ENCODE measurements around the gene SPAG8. TPM values are rescaled to one million over a fixed set of nuclear protein-coding genes. Genes with fewer than 3 reads are reported as not detected.

Gene SPAG8
- total RNA-seq, 4 donors from 2014 or later: 0.94 TPM; not detected in 3

DNA sequence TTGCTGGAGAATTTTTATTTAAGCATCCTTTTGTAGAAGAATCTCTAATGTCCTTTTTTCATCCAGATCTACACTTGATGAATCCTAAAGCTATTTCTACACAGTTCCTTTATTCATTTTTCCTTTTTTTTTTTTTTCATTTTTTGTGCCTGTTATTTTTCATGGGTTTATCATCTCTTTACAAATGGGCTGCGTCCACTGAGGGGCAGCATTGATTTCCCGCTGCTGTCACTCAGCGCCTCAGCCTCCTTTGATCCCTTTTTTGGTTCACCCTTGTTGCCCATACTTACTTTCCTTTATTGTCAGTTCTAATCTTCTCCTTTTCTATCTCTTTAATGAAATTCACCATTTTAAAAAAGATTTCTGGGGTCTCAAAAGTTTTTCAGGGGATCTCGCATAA is 52.3 kb downstream of the SPAG8 start:
- H3K4me3 ChIP-seq: no peak overlapping the region
- H3K9me3 ChIP-seq: no peaks in the 10 kb centered on the region
- DNase-seq: no peak
- TF ChIP-seq, protein P1, sequence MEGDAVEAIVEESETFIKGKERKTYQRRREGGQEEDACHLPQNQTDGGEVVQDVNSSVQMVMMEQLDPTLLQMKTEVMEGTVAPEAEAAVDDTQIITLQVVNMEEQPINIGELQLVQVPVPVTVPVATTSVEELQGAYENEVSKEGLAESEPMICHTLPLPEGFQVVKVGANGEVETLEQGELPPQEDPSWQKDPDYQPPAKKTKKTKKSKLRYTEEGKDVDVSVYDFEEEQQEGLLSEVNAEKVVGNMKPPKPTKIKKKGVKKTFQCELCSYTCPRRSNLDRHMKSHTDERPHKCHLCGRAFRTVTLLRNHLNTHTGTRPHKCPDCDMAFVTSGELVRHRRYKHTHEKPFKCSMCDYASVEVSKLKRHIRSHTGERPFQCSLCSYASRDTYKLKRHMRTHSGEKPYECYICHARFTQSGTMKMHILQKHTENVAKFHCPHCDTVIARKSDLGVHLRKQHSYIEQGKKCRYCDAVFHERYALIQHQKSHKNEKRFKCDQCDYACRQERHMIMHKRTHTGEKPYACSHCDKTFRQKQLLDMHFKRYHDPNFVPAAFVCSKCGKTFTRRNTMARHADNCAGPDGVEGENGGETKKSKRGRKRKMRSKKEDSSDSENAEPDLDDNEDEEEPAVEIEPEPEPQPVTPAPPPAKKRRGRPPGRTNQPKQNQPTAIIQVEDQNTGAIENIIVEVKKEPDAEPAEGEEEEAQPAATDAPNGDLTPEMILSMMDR (IDR thresholded peaks at IDR 0.05): no peak
- no peak for TF ChIP-seq POLR2A (IDR thresholded peaks at IDR 0.05)
- no peak overlapping the region for H3K27ac ChIP-seq
- no peaks in the 10 kb centered on the region for H3K27me3 ChIP-seq
- peaks cover 0 to 3% (median 0%) of the 10 kb centered on the region in 3 donors for H3K36me3 ChIP-seq
- peaks cover 0 to 16% (median 9%) of the 10 kb centered on the region in 4 donors for H3K4me1 ChIP-seq

Small RNA genes within 50 kb of the gene (small RNA-seq; reads per million reads assigned to genes)
- 0.29 to 0.57 reads per million in 2 donors for gene HINT2

Other genes starting within 250 kb of the SPAG8 start
- 10 to 100 TPM; 21.5 to 85.1 (median 50.7) TPM for gene TESK1, start 207.0 kb downstream of the SPAG8 start, total RNA-seq
- gene CD72, start 193.8 kb downstream of the SPAG8 start, total RNA-seq: 10 to 100 TPM in 1 of 4 donors, 1 to 10 TPM in 3; 2.3 to 62.7 (median 4.4) TPM
- gene SIT1, start 161.3 kb downstream of the SPAG8 start, total RNA-seq: 1 to 10 TPM in 1 of 4 donors, not detected in 3; 2.4 TPM
- gene RMRP, start 154.2 kb downstream of the SPAG8 start, total RNA-seq: 1,000 to 10,000 TPM in 3 of 4 donors, not detected in 1; 1,673 to 3,824 (median 2,659) TPM
- 10 to 100 TPM; 14.0 to 21.9 (median 20.2) TPM for gene CCDC107, start 154.0 kb downstream of the SPAG8 start, total RNA-seq
- 10 to 100 TPM in 1 of 4 donors, 1 to 10 TPM in 3; 1.9 to 19.8 (median 4.8) TPM for gene ARHGEF39, start 147.1 kb downstream of the SPAG8 start, total RNA-seq
- 1 to 10 TPM; 1.6 to 6.3 (median 5.2) TPM for gene CA9, start 138.3 kb downstream of the SPAG8 start, total RNA-seq
- 100 to 1,000 TPM in 2 of 4 donors, 10 to 100 TPM in 2; 41.2 to 436 (median 122) TPM for gene TPM2, start 122.3 kb downstream of the SPAG8 start, total RNA-seq
- 100 to 1,000 TPM; 129 to 262 (median 188) TPM for gene TLN1, start 80.1 kb downstream of the SPAG8 start, total RNA-seq
- 10 to 100 TPM; 19.8 to 34.3 (median 28.5) TPM for gene CREB3, start 79.6 kb downstream of the SPAG8 start, total RNA-seq
- 100 to 1,000 TPM; 263 to 474 (median 436) TPM for gene GBA2, start 63.0 kb downstream of the SPAG8 start, total RNA-seq
- gene RGP1, start 63.0 kb downstream of the SPAG8 start, total RNA-seq: 10 to 100 TPM; 16.5 to 44.4 (median 38.3) TPM
- not detected for gene MSMP, start 58.0 kb downstream of the SPAG8 start, total RNA-seq
- 10 to 100 TPM in 3 of 4 donors, 1 to 10 TPM in 1; 6.7 to 29.5 (median 21.6) TPM for gene NPR2, start 20.7 kb downstream of the SPAG8 start, total RNA-seq
- 10 to 100 TPM; 19.8 to 40.3 (median 28.7) TPM for gene HINT2, start 2.8 kb upstream of the SPAG8 start, total RNA-seq
- gene FAM221B, start 16.5 kb upstream of the SPAG8 start, total RNA-seq: not detected
- 10 to 100 TPM in 1 of 4 donors, 1 to 10 TPM in 3; 6.0 to 11.6 (median 8.1) TPM for gene TMEM8B, start 17.0 kb upstream of the SPAG8 start, total RNA-seq
- not detected for gene OR13J1, start 58.1 kb upstream of the SPAG8 start, total RNA-seq
- 10 to 100 TPM in 3 of 4 donors, 1 to 10 TPM in 1; 9.1 to 32.6 (median 17.2) TPM for gene HRCT1, start 93.9 kb upstream of the SPAG8 start, total RNA-seq
- 10 to 100 TPM in 1 of 4 donors, under 1 TPM in 1, not detected in 2; 0.88 to 17.3 TPM for gene SPAAR, start 97.2 kb upstream of the SPAG8 start, total RNA-seq
- gene OR2S2, start 145.9 kb upstream of the SPAG8 start, total RNA-seq: not detected
- gene RECK, start 224.7 kb upstream of the SPAG8 start, total RNA-seq: 1 to 10 TPM; 1.9 to 8.3 (median 5.9) TPM

Data from Peyer's patch (tissue), 4 donors.